ENCODE results near the gene HSPD1. TPM values are rescaled to one million over a fixed set of nuclear protein-coding genes. Genes with fewer than 3 reads are reported as not detected.

Gene HSPD1
- 598 to 787 TPM (median 619 TPM) in 5 replicates for total RNA-seq (2022; extraction: Qiagen RNA extraction)

DNA sequence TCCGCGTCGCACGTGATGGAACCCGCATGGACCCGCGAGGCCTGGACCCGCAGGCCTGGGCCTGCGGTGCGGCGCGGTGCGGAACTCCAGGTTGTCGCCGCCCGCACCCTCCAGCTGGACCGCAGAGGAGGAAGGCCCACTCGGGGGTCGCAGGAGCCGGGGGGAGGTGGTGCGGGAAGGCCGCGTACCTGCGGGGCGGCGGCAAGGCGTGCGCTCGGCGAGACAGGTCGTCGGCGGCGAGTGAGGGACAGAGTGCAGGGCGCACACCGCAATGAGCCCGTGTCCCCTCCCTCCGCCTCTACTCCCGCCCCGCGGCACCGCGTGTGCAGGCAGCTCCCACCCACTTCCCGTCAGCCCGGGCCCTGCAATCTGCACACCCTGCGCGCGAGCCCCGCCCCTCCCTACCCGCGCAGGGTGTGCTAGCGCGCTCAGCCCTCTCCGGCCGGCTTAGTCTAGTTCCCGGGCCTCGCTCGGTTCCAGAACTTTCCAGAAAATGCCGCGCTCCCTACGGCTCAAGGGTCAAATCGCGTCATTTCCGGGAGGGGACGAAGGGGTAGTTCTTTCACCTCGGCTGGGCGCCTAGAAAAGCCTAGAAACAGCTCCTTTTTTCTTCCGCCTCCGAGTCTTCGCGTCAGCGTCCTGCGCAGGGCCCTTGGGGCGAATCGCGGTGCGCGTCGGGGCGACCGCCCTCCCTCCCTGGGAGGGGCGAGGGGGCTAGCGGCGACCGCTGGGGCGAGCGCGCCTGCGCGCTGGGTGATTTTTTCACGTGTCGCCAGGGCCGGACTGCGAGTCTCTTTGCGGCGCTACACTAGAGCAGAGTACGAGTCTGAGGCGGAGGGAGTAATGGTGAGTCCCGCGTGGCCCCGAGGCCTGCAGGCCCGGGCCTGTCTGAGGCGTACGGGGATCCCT, at the start of gene HSPD1, which contains the start of gene HSPE1:
HSPD1 (minus strand) TSS at position 247 of the 909 bp plus-strand sequence. CDS start 992 bp downstream, outside the sequence.
HSPE1 (plus strand) TSS at position 786 of the 909 bp plus-strand sequence; CDS start at position 844, 58 bp downstream.

DNA sequence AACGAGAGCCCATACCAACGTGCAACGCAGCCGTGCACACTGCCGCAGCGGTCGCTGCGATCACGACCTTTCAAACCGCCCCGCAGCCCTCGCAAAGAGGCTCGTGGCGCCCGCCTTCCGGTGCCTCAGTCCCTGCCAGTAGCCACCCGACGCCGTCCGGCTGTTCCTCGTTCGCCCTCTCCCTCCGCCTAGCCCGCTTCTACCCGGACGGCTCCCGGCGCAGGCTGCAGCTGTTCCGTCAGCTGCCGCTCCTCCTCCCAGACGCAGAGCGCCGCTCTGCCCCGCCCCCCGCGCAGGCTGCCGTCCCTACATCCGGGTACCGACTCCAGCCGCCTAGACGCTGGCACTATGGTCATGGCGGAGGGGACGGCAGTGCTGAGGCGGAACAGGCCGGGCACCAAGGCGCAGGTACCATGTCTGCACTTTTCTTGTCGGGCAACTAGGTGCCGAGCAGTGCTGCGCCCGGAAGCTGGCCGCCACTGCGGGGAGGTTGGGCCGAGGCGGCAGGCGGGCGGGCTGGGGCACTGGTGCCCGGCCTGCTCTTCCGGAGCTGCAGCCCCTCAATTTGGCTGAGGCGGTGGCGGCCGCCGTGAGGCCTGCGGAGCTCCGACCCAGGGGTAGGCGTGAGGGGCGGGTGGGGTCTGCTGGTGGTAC, 16.2 kb upstream of the HSPD1 start, which contains the start of gene MOB4:
MOB4 (plus strand) TSS at position 328 of the 654 bp plus-strand sequence; CDS start at position 349, 21 bp downstream.

DNA sequence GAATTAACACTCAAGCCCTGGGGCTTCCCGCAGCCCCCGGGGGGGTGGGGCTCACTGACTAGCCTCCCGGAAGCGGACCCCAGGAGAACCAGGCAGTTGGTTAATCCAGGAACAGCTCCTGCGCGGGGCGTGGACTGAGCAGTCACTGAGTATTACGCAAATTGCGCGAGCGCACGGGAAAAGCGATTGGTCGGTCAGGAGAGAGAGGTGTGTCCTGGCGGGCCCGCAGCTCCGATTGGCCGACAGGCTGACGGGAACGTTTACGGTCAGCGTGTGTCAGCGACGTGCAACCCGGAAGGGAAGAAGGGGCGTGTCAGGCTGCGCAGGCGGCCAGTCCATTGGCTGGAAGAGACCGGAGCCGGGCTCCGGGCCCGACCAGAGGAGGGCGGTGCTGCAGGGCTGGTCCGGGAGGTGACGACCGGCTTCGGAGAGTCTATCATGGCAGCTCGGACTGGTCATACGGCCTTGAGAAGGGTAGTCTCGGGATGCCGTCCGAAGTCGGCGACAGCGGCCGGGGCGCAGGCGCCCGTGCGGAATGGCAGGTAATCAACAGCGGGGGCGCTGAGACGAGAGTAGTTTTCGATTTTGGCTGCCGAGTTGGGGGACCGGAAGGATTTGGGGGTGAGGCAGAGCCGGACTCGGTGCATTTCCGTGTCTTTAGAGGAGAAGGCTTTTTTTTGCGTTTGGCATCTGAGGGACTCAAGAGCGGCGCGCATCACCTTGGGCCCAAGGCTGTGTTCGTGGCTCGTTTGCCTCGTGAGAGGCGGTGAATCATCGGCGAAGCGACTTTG, 46.3 kb downstream of the HSPD1 start, which contains the start of gene COQ10B:
COQ10B (plus strand) TSS at position 430 of the 791 bp plus-strand sequence; CDS start at position 439, 9 bp downstream.

Other genes starting within 250 kb of the HSPD1 start
- 0.91 to 2.7 TPM (median 1.4 TPM) in 5 replicates for gene ANKRD44, start 189.1 kb downstream of the HSPD1 start, total RNA-seq (2022; extraction: Qiagen RNA extraction)
- gene SF3B1, start 64.8 kb downstream of the HSPD1 start, total RNA-seq (2022; extraction: Qiagen RNA extraction) = 111 to 148 TPM (median 123 TPM) in 5 replicates
- 17.0 to 21.5 TPM (median 19.2 TPM) in 5 replicates for gene COQ10B, start 46.3 kb downstream of the HSPD1 start, total RNA-seq (2022; extraction: Qiagen RNA extraction)
- gene HSPE1, start 539 bp upstream of the HSPD1 start, total RNA-seq (2022; extraction: Qiagen RNA extraction) = 462 to 998 TPM (median 528 TPM) in 5 replicates
- 22.7 to 37.7 TPM (median 27.4 TPM) in 5 replicates for gene MOB4, start 16.2 kb upstream of the HSPD1 start, total RNA-seq (2022; extraction: Qiagen RNA extraction)
- gene RFTN2, start 175.7 kb upstream of the HSPD1 start, total RNA-seq (2022; extraction: Qiagen RNA extraction) = 0.01 TPM in 1 of 5 replicates, not detected in the others
- 10.4 to 11.5 TPM (median 11.2 TPM) in 5 replicates for gene MARS2, start 205.5 kb upstream of the HSPD1 start, total RNA-seq (2022; extraction: Qiagen RNA extraction)